PFSK-1 (cell line): ENCODE measurements around the gene SLC5A10.

Experiments
- FOXP2 ChIP-seq: optimal IDR thresholded peaks from 2 replicates; pipeline ENCODE3; 2011; ENCODE audit warnings: borderline replicate concordance, control low read depth, inconsistent platforms; ENCODE audit not compliant: insufficient read depth; ENCODE audit errors: extremely low read length, extremely low read depth
- POLR2AphosphoS5 ChIP-seq: IDR thresholded peaks from 2 replicates; pipeline ENCODE4 v1.6.1; 2012; ENCODE audit warnings: low read depth, mild to moderate bottlenecking, control low read depth, low read length, moderate library complexity
- SIN3A ChIP-seq: IDR thresholded peaks from 2 replicates; pipeline ENCODE4 v1.6.1; 2012; ENCODE audit warnings: mild to moderate bottlenecking, low read length, moderate library complexity, borderline replicate concordance; ENCODE audit not compliant: insufficient read depth
- TAF1 ChIP-seq: IDR thresholded peaks from 2 replicates; pipeline ENCODE4 v1.6.1; 2012; ENCODE audit warnings: low read length, control low read depth, borderline replicate concordance; ENCODE audit not compliant: insufficient read depth
- TF ChIP-seq, protein P1 (sequence below), 2 experiments: IDR thresholded peaks; 2 replicates each; pipeline versions ENCODE4 v1.6.1 to v1.8.0; 2011 to 2012; ENCODE audit warnings: low read depth in 2 of 2, low read length in 2 of 2, control low read depth in 1 of 2, inconsistent platforms in 1 of 2, mild to moderate bottlenecking in 1 of 2, moderate library complexity in 1 of 2; ENCODE audit not compliant: insufficient read depth in 1 of 2

DNA sequence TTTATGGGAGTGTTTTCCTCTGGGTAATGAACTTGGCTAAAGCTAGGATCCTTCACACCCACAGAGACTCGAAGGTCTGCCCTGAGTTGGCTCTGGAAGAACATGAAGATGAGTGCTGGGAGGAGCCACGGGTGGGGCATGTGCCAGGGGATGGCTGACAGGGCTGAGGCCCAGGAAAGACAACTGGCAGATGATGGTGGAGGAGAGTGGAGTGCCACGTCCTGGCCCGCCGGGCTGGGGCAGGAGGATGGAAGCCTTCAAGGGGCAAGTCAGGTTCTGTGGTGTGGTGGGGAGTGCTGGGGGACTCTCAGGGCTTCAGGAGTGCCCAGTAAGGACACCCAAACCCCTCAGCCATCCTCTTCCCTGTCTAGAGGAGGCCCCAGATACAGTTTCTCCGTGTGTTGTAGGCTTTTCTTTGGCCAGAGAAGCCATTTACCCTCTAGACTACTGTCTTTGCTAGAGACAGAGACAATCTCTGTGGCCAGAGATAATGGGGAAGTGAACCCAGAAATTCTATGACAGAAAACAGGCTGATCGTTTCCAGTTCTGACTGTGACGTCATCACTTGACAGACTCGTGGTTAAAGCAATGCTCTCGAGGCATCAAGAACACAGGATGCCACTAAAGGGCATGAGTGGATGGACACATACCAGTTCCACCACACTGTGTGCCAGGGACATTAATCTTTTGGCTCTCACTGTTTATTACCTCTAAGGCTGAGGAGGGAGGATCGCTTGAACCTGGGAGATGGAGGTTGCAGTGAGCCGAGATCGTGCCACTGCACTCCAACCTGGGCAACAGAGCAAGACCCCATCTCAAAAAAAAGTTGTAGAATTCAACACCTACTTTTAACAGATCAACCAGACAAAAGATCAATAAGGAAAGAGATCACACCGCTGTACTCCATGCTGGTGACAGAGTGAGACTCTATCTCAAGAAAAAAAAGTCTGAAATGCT, 18.6 kb upstream of the SLC5A10 start:
- TF ChIP-seq TAF1 (no peak), POLR2AphosphoS5 (no peak), SIN3A (no peak), FOXP2 (no peak)
- TF ChIP-seq, protein P1, sequence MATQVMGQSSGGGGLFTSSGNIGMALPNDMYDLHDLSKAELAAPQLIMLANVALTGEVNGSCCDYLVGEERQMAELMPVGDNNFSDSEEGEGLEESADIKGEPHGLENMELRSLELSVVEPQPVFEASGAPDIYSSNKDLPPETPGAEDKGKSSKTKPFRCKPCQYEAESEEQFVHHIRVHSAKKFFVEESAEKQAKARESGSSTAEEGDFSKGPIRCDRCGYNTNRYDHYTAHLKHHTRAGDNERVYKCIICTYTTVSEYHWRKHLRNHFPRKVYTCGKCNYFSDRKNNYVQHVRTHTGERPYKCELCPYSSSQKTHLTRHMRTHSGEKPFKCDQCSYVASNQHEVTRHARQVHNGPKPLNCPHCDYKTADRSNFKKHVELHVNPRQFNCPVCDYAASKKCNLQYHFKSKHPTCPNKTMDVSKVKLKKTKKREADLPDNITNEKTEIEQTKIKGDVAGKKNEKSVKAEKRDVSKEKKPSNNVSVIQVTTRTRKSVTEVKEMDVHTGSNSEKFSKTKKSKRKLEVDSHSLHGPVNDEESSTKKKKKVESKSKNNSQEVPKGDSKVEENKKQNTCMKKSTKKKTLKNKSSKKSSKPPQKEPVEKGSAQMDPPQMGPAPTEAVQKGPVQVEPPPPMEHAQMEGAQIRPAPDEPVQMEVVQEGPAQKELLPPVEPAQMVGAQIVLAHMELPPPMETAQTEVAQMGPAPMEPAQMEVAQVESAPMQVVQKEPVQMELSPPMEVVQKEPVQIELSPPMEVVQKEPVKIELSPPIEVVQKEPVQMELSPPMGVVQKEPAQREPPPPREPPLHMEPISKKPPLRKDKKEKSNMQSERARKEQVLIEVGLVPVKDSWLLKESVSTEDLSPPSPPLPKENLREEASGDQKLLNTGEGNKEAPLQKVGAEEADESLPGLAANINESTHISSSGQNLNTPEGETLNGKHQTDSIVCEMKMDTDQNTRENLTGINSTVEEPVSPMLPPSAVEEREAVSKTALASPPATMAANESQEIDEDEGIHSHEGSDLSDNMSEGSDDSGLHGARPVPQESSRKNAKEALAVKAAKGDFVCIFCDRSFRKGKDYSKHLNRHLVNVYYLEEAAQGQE (IDR thresholded peaks at IDR 0.05; ENCODE audit: insufficient read depth in 1 of 2, low read depth in 2 of 2, low read length in 2 of 2), result no peak
